Measurements from ENCODE around the gene PRCC. TPM values are rescaled to one million over a fixed set of nuclear protein-coding genes. Genes with fewer than 3 reads are reported as not detected.

Gene PRCC
- total and polyA plus RNA-seq, 2 of the 8 experiments (the other 6 are each of a cell fraction or from before 2014, with no cell fraction given): 95.2 to 115 TPM

DNA sequence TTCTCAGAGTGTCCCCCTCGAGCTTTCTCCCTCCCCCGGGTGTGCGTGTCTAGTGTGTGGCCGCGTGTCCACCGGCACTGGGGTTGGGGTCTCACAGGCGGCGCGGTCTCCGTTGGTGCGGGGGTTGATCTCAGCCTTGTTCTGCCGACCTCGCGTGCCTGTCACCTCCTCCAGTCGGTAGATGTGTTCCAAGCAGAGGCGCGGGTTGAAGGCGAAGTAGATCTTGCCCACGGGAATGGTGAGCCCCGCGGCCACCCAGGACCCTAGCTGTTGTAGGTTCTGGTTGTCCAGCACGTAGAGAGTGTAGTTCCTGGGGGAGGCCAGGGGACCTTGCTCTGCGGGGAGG is 81.8 kb downstream of the PRCC start:
- POLR2A ChIA-PET (ENCODE audit: partially characterized antibody): interaction anchor here (0.6 to 1.5 kb wide), 5 partner anchors 8 to 356 kb away, joined by 3 to 6 read pairs (median 4); partner anchors contain the start of gene NTRK1
- no peak overlapping the region for H3K27ac ChIP-seq (ENCODE audit: low read depth, low read length)
- H3K4me1 ChIP-seq (replicated peaks in 1 of 4; ENCODE audit: control insufficient read depth in 3 of 4, insufficient read depth in 4 of 4, low read length in 3 of 4): peaks cover 0 to 25% (median 11%) of the 10 kb centered on the region in 4 experiments; a peak in 5 of 7 replicates
- H4K8ac ChIP-seq (ENCODE audit: extremely low read depth, insufficient read depth, low read length): no peak overlapping the region
- H2BK12ac ChIP-seq (ENCODE audit: low read depth, low read length): no peak overlapping the region
- H3K9ac ChIP-seq (replicated peaks in 1 of 4; ENCODE audit: extremely low read depth in 1 of 4, low read depth in 3 of 4, low read length in 3 of 4): no peak overlapping the region
- TF ChIP-seq SUZ12 (IDR thresholded peaks at IDR 0.05; ENCODE audit: low read length) (peak; percentile 59; the same call in 1 of the 2 replicates), SP1 (IDR thresholded peaks at IDR 0.05; ENCODE audit: low read depth, low read length) (no peak), NANOG (IDR thresholded peaks at IDR 0.05; ENCODE audit: insufficient read depth, low read depth, low read length, poor library complexity, severe bottlenecking) (no peak), RNF2 (IDR thresholded peaks at IDR 0.05; ENCODE audit: borderline replicate concordance, low read depth, low read length, missing control alignments, poor library complexity, severe bottlenecking) (no peak), EZH2 (IDR thresholded peaks at IDR 0.05; ENCODE audit: low read depth, low read length, severe bottlenecking) (peak; percentile 51), SP2 (IDR thresholded peaks at IDR 0.05; ENCODE audit: low read length) (no peak)
- TF ChIP-seq, protein P1, sequence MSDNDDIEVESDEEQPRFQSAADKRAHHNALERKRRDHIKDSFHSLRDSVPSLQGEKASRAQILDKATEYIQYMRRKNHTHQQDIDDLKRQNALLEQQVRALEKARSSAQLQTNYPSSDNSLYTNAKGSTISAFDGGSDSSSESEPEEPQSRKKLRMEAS (IDR thresholded peaks at IDR 0.05): 0 out of 2 replicates have a peak, but pooled peaks have one; percentile 10
- CTCF ChIA-PET (ENCODE audit: partially characterized antibody): interaction anchor here (0.6 to 25.2 kb wide), 12 partner anchors 13 to 196 kb away, joined by 3 to 719 read pairs (median 6); partner anchors contain the start of genes INSRR, NTRK1 and PEAR1
- FAIRE-seq (no peak), DNase-seq (ENCODE audit: low read depth in 1 of 2, low spot score in 2 of 2) (no peak)
- 23% methylated on average over 23 of the region's 23 CpGs; no CpG with 5 or more reads in 1 of the 2 experiments for WGBS, 2 experiments (ENCODE audit: extremely low coverage in 1 of 2, insufficient coverage in 1 of 2, insufficient read length in 1 of 2, insufficient replicate concordance in 2 of 2, low coverage in 1 of 2, low lambda C conversion rate in 2 of 2, missing lambda C conversion rate in 1 of 2)
- no peak overlapping the region for H2BK5ac ChIP-seq (ENCODE audit: low read depth, low read length)
- H3K56ac ChIP-seq (replicated peaks; ENCODE audit: insufficient read length, low read depth, low read length): no peak overlapping the region
- no peak overlapping the region for H2BK120ac ChIP-seq (replicated peaks; ENCODE audit: low read depth, low read length)
- H2BK20ac ChIP-seq (ENCODE audit: low read length): no peak overlapping the region
- peak overlapping the region; percentile 3 to 59 (median 32); a peak in 6 of 8 replicates for H3K4me3 ChIP-seq (ENCODE audit: extremely low read depth in 1 of 4, insufficient read depth in 2 of 4, low read depth in 3 of 4, low read length in 4 of 4)
- H3K23me2 ChIP-seq (ENCODE audit: low read depth, low read length): peaks cover 12% of the 10 kb centered on the region
- no peaks in the 10 kb centered on the region for H3K79me1 ChIP-seq (ENCODE audit: low read depth, low read length)
- no peak overlapping the region for H4K91ac ChIP-seq (replicated peaks; ENCODE audit: insufficient read length, low read length)
- no peak overlapping the region for H3K14ac ChIP-seq (ENCODE audit: insufficient read length)
- H2BK15ac ChIP-seq (ENCODE audit: low read length): no peak overlapping the region
- peak overlapping the region; percentile 87 to 94 for H3K4me2 ChIP-seq (ENCODE audit: insufficient read depth in 1 of 2, low read depth in 2 of 2, low read length in 2 of 2)
- peaks cover 58 to 93% (median 67%) of the 10 kb centered on the region in 4 experiments for H3K27me3 ChIP-seq (replicated peaks in 1 of 4; ENCODE audit: control insufficient read depth in 3 of 4, extremely low read depth in 1 of 4, insufficient read depth in 3 of 4, low read length in 3 of 4)
- H2AFZ ChIP-seq (ENCODE audit: low read length): no peak overlapping the region
- H3K36me3 ChIP-seq (ENCODE audit: control insufficient read depth in 2 of 4, insufficient read depth in 4 of 4, low read length in 3 of 4): no peaks in the 10 kb centered on the region
- peaks cover 1 to 16% of the 10 kb centered on the region in 2 experiments for H4K20me1 ChIP-seq (replicated peaks in 1 of 2; ENCODE audit: control insufficient read depth in 1 of 2, insufficient read depth in 2 of 2, low read length in 2 of 2)
- H4K5ac ChIP-seq (ENCODE audit: insufficient read length, low read depth, low read length): no peak overlapping the region
- no peak overlapping the region for H3K4ac ChIP-seq (replicated peaks; ENCODE audit: insufficient read length, low read depth, low read length)
- H3K79me2 ChIP-seq (ENCODE audit: control insufficient read depth in 1 of 2, insufficient read depth in 2 of 2, low read length in 2 of 2): no peaks in the 10 kb centered on the region
- H3K18ac ChIP-seq (ENCODE audit: extremely low read depth, low read length): no peak overlapping the region
- H3K9me3 ChIP-seq (ENCODE audit: insufficient read depth in 2 of 2, low read depth in 1 of 2, low read length in 1 of 2): no peaks in the 10 kb centered on the region
- H2AK5ac ChIP-seq (ENCODE audit: low read depth, low read length): no peak overlapping the region
- H3K23ac ChIP-seq (ENCODE audit: insufficient read length): no peak overlapping the region
